Suprapubic skin (tissue), 3 donors: ENCODE results near the gene GLMN.

ENCODE experiments used
- POLR2AphosphoS5 ChIP-seq, 3 donors: sonication (generic); formaldehyde crosslinking; IDR thresholded peaks; one replicate each; pipeline ENCODE4 v1.6.1; 2017; ENCODE audit warnings: antibody characterized with exemption in 3 of 3
- TF ChIP-seq, protein P1 (sequence below), 2 donors: fragments of 200-600 bp in 1 of 2; fragments of 450-650 bp in 1 of 2; sonication (generic) in 1 of 2; IDR thresholded peaks; one replicate each; pipeline ENCODE4 v1.5.1; 2016 to 2019; ENCODE audit warnings: antibody characterized with exemption in 2 of 2, mild to moderate bottlenecking in 1 of 2, moderate library complexity in 1 of 2

DNA sequence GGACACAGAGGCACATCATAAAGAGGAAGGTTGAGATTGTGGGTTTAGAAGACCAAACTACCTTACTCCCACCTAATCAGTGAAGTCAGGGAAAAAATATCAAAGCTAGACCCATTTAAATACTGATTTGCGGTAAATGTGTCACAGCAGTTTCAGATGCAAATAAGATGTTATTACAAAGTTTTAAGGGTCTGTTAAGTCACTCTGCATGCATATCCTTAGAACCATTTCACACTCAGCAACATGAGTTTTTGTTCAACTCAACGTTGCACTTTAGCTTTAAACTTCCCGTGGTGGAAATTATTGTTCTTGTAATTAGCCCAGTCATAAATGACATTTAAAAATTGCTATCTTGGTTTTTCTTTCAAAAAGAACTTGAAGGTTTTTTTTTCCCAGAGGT is 34.9 kb upstream of the GLMN start:
- TF ChIP-seq, protein P1, sequence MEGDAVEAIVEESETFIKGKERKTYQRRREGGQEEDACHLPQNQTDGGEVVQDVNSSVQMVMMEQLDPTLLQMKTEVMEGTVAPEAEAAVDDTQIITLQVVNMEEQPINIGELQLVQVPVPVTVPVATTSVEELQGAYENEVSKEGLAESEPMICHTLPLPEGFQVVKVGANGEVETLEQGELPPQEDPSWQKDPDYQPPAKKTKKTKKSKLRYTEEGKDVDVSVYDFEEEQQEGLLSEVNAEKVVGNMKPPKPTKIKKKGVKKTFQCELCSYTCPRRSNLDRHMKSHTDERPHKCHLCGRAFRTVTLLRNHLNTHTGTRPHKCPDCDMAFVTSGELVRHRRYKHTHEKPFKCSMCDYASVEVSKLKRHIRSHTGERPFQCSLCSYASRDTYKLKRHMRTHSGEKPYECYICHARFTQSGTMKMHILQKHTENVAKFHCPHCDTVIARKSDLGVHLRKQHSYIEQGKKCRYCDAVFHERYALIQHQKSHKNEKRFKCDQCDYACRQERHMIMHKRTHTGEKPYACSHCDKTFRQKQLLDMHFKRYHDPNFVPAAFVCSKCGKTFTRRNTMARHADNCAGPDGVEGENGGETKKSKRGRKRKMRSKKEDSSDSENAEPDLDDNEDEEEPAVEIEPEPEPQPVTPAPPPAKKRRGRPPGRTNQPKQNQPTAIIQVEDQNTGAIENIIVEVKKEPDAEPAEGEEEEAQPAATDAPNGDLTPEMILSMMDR (IDR thresholded peaks at IDR 0.05), result no peak
- TF ChIP-seq POLR2AphosphoS5 (IDR thresholded peaks at IDR 0.05), result no peak
